Ovary (tissue), 3 donors: Measurements from ENCODE around the gene FKBP11.

Source experiments
- CTCF ChIP-seq, 3 donors: fragments of 450-650 bp in 2 of 3; fragments of 200-600 bp in 1 of 3; IDR thresholded peaks; one replicate each; pipeline versions ENCODE4 v1.5.1 to v1.8.0; 2016 to 2022; ENCODE audit warnings: antibody characterized with exemption in 3 of 3, mild to moderate bottlenecking in 1 of 3
- POLR2A ChIP-seq: fragments of 450-650 bp; IDR thresholded peaks from one replicate; pipeline ENCODE4 v1.6.1; 2017; ENCODE audit warnings: antibody characterized with exemption, mild to moderate bottlenecking, moderate library complexity
- donor health status: DM: no; HTN: no; CAD: no.

DNA sequence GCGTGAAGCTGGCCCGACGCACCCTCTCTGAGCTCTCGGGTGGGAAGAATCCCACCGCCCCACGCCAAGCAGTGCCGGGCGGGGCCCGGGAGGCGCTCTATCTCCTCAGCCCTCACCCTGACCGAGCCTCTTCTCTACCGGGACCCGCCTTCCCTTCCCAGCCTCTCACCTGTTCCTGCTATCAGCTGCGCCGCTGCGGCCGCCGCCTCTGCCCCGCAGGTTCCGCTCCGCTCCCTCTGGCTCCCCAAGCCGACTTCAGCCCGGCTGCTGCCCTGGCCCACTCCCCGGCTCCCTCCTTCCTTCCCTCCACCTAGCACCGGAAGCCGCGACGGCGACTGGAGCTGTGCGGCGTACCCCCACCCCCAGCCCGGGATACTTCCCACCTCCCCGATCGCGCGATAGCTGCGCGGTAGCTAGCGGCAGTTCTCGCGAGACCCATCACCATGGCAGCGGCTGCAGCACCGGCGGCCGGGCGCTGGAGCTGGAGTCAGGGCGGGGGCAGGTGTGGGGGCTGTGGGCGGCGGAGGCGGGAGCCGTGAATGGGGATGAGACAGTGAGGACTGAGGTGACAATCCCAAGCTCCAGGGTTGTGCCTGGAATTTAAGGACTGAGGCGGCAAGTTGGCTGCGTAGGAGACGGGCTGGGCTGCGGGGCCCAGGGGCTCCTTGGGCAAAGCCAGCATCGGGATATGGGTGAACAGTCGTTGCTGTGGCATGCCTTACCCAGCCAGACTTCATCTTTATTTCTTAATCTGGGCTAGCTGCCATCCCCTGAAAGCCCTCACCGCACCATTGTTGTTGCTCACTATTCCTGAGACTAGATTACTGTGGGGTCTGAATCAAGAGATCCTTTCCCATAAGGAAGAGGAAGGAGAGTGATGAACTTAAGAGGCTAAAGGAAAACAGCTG lies 32.1 kb upstream of the FKBP11 start, which contains the start of gene ARF3:
- no peak for TF ChIP-seq CTCF (IDR thresholded peaks at IDR 0.05)
- TF ChIP-seq POLR2A = peak; percentile 45
